Measurements from ENCODE around the gene SORBS2. TPM values are rescaled to one million over a fixed set of nuclear protein-coding genes. Genes with fewer than 3 reads are reported as not detected.

Gene SORBS2
- total and polyA plus RNA-seq, 2 experiments from 2014 or later, result 0.32 to 1.5 TPM

GRCh38 chr4:185853841-185854240 lies 41.8 kb upstream of the SORBS2 start:
- DNase-seq, result no peak

GRCh38 chr4:185852961-185853360 lies 41.0 kb upstream of the SORBS2 start:
- H3K36me3 ChIP-seq (ENCODE audit: low read depth), result no peaks in the 10 kb centered on the region
- H4K20me1 ChIP-seq (ENCODE audit: insufficient read depth), result no peaks in the 10 kb centered on the region
- DNase-seq, result no peak
- H2AFZ ChIP-seq, result no peak overlapping the region
- 0 out of 2 replicates have a peak, but pooled peaks cover 3% of the 10 kb centered on the region for H3F3A ChIP-seq (ENCODE audit: insufficient read depth)
- TF ChIP-seq EZH2phosphoT487 (IDR thresholded peaks at IDR 0.05; ENCODE audit: insufficient read depth, low read depth), result no peak
- no peak for TF ChIP-seq EZH2 (IDR thresholded peaks at IDR 0.05; ENCODE audit: insufficient read depth, poor library complexity, severe bottlenecking)
- H3K27me3 ChIP-seq (replicated peaks; ENCODE audit: insufficient read depth), result no peaks in the 10 kb centered on the region
- no peak overlapping the region for H3K4me2 ChIP-seq (ENCODE audit: unreplicated experiment)
- H3K9ac ChIP-seq, result no peak overlapping the region
- H3K4me1 ChIP-seq (ENCODE audit: insufficient read depth), result peaks cover 7% of the 10 kb centered on the region
- no peaks in the 10 kb centered on the region for H3K9me3 ChIP-seq (ENCODE audit: low read depth)
- no peaks in the 10 kb centered on the region for H3K79me2 ChIP-seq (ENCODE audit: insufficient read depth)
- no peaks in the 10 kb centered on the region for H3K9me2 ChIP-seq (ENCODE audit: insufficient read depth)
- H3K27ac ChIP-seq, result no peak overlapping the region
- 6% methylated on average over 1 of the region's 1 CpG for WGBS, 2 experiments (ENCODE audit: low coverage in 1 of 2, low lambda C conversion rate in 2 of 2, missing lambda C conversion rate in 2 of 2)
- no peak overlapping the region for H3K4me3 ChIP-seq
- in situ Hi-C loops (cut with MboI), result no loop called here

More at GRCh38 chr4:185853841-185854240, 41.8 kb upstream of the SORBS2 start:
- Histone ChIP-seq H3K9me3 (ENCODE audit: low read depth) (no peaks in the 10 kb centered on the region), H3K4me3 (no peak overlapping the region), H3K4me1 (ENCODE audit: insufficient read depth) (peaks cover 5% of the 10 kb centered on the region; the same call in 1 of the 2 replicates), H3K4me2 (ENCODE audit: unreplicated experiment) (no peak overlapping the region), H3K9me2 (ENCODE audit: insufficient read depth) (no peaks in the 10 kb centered on the region), H3K27me3 (replicated peaks; ENCODE audit: insufficient read depth) (no peaks in the 10 kb centered on the region), H2AFZ (no peak overlapping the region), H3K9ac (no peak overlapping the region), H3K79me2 (ENCODE audit: insufficient read depth) (no peaks in the 10 kb centered on the region), H3F3A (ENCODE audit: insufficient read depth) (no peaks in the 10 kb centered on the region), H3K36me3 (ENCODE audit: low read depth) (no peaks in the 10 kb centered on the region), H4K20me1 (ENCODE audit: insufficient read depth) (no peaks in the 10 kb centered on the region), H3K27ac (no peak overlapping the region)
- in situ Hi-C loops (cut with MboI), result no loop called here
- TF ChIP-seq EZH2phosphoT487 (IDR thresholded peaks at IDR 0.05; ENCODE audit: insufficient read depth, low read depth) (no peak), EZH2 (IDR thresholded peaks at IDR 0.05; ENCODE audit: insufficient read depth, poor library complexity, severe bottlenecking) (no peak)
- WGBS, 2 experiments (ENCODE audit: low coverage in 1 of 2, low lambda C conversion rate in 2 of 2, missing lambda C conversion rate in 2 of 2), result 62 to 72% methylated on average over 3 of the region's 3 CpGs

GRCh38 chr4:185849664-185850550 lies 37.9 kb upstream of the SORBS2 start:
- Histone ChIP-seq H3K4me2 (ENCODE audit: unreplicated experiment) (no peak overlapping the region), H3K4me1 (ENCODE audit: insufficient read depth) (peaks cover 23% of the 10 kb centered on the region), H3K9ac (no peak overlapping the region), H3K27ac (peak overlapping the region; percentile 9; the same call in 1 of the 2 replicates), H3K9me3 (ENCODE audit: low read depth) (no peaks in the 10 kb centered on the region), H3F3A (ENCODE audit: insufficient read depth) (peaks cover 11% of the 10 kb centered on the region; the same call in 1 of the 2 replicates), H4K20me1 (ENCODE audit: insufficient read depth) (no peaks in the 10 kb centered on the region), H3K79me2 (ENCODE audit: insufficient read depth) (no peaks in the 10 kb centered on the region), H3K27me3 (replicated peaks; ENCODE audit: insufficient read depth) (no peaks in the 10 kb centered on the region), H2AFZ (peak overlapping the region; percentile 22), H3K36me3 (ENCODE audit: low read depth) (no peaks in the 10 kb centered on the region), H3K9me2 (ENCODE audit: insufficient read depth) (no peaks in the 10 kb centered on the region), H3K4me3 (no peak overlapping the region)
- peak; percentile 59 for DNase-seq
- 29 to 32% methylated on average over 8 of the region's 8 CpGs for WGBS, 2 experiments (ENCODE audit: low coverage in 1 of 2, low lambda C conversion rate in 2 of 2, missing lambda C conversion rate in 2 of 2)
- in situ Hi-C loops (cut with MboI), result no loop called here
- TF ChIP-seq EZH2 (IDR thresholded peaks at IDR 0.05; ENCODE audit: insufficient read depth, poor library complexity, severe bottlenecking) (no peak), EZH2phosphoT487 (IDR thresholded peaks at IDR 0.05; ENCODE audit: insufficient read depth, low read depth) (no peak)

GRCh38 chr4:185847352-185848097 lies 35.5 kb upstream of the SORBS2 start:
- H3K4me1 ChIP-seq (ENCODE audit: insufficient read depth), result peaks cover 23% of the 10 kb centered on the region
- H3F3A ChIP-seq (ENCODE audit: insufficient read depth), result peaks cover 11% of the 10 kb centered on the region; the same call in 1 of the 2 replicates
- peak overlapping the region; percentile 12 for H2AFZ ChIP-seq
- H4K20me1 ChIP-seq (ENCODE audit: insufficient read depth), result no peaks in the 10 kb centered on the region
- in situ Hi-C loops (cut with MboI), result no loop called here
- H3K79me2 ChIP-seq (ENCODE audit: insufficient read depth), result no peaks in the 10 kb centered on the region
- peak overlapping the region; percentile 53 for H3K4me2 ChIP-seq (ENCODE audit: unreplicated experiment)
- H3K36me3 ChIP-seq (ENCODE audit: low read depth), result no peaks in the 10 kb centered on the region
- 0 out of 2 replicates have a peak overlapping the region, but pooled peaks have one; percentile 0 for H3K4me3 ChIP-seq
- WGBS, 2 experiments (ENCODE audit: low coverage in 1 of 2, low lambda C conversion rate in 2 of 2, missing lambda C conversion rate in 2 of 2), result 36 to 39% methylated on average over 13 of the region's 13 CpGs
- TF ChIP-seq EZH2 (IDR thresholded peaks at IDR 0.05; ENCODE audit: insufficient read depth, poor library complexity, severe bottlenecking), result no peak
- TF ChIP-seq EZH2phosphoT487 (IDR thresholded peaks at IDR 0.05; ENCODE audit: insufficient read depth, low read depth), result no peak
- DNase-seq, result peak; percentile 91
- H3K9ac ChIP-seq, result peak overlapping the region; percentile 40; the same call in 1 of the 2 replicates
- H3K27me3 ChIP-seq (replicated peaks; ENCODE audit: insufficient read depth), result no peaks in the 10 kb centered on the region
- peak overlapping the region; percentile 74 for H3K27ac ChIP-seq
- no peaks in the 10 kb centered on the region for H3K9me3 ChIP-seq (ENCODE audit: low read depth)
- H3K9me2 ChIP-seq (ENCODE audit: insufficient read depth), result no peaks in the 10 kb centered on the region

Measured in GM23248 (cell line).